Ammon's horn (tissue), 1 donor: ENCODE data around the gene DYNC2H1.
A peak's percentile ranks its signal among the peaks of the same experiment; 100 is the strongest.
"Not testable (repeated sequence)": the region's sequence is repeated elsewhere in the genome, so short reads cannot be mapped to it uniquely, and the experiment has no call there.

Experiments
- DNase-seq: peaks from one replicate; pipeline ENCODE4 v3.0.0-alpha.2; 2016; ENCODE audit warnings: low spot score

DYNC2H1 gene

GRCh38 chr11:103114836-103115235 is 5.6 kb downstream of the DYNC2H1 start:
- DNase-seq = no peak

DNA sequence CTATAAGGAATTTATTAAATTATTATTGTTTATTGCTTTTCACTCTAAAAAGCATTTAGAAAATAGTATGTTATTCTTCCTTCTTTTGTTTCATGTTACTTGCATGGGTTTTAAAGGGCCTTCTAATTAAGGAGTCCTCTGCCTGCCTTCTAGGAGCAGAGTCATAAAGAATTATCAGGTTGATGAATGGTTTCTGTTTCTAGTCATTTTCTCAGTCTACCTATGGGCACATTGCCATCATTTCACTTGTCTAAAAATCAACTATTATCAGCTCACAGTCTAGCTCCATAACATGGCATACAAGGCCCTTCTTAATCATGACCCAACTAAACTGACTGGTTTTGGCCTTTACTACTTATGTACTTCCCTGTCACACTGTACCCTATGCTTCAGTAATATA is 16.2 kb downstream of the DYNC2H1 start:
- DNase-seq = no peak

- not testable (repeated sequence) for DNase-seq
Measured at GRCh38 chr11:103141986-103142385, 32.8 kb downstream of the DYNC2H1 start.

DNA sequence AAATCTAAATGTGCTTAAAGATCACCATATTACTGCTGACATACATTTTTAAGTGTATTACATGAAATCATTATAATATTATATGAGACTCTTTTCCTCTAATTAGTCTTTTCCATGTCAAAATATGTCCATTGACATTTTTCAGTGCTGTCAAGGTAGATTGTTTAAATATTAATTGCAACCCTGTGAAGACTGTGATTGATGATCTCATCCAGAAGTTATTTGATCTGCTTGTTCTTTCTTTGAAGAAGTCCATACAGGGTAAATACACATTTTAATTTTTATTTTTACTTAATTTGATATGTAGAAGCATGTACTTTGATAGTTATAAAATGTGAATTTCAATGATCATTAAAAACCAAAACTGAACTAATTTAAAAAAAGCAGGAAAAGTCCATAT is 38.4 kb downstream of the DYNC2H1 start:
- DNase-seq = no peak

- no peak for DNase-seq
Measured at GRCh38 chr11:103157542-103157941, 48.3 kb downstream of the DYNC2H1 start.

GRCh38 chr11:103164093-103164796 is 55.0 kb downstream of the DYNC2H1 start:
- DNase-seq = no peak

- DNase-seq = no peak
Measured at GRCh38 chr11:103167166-103167565, 57.9 kb downstream of the DYNC2H1 start.

DNA sequence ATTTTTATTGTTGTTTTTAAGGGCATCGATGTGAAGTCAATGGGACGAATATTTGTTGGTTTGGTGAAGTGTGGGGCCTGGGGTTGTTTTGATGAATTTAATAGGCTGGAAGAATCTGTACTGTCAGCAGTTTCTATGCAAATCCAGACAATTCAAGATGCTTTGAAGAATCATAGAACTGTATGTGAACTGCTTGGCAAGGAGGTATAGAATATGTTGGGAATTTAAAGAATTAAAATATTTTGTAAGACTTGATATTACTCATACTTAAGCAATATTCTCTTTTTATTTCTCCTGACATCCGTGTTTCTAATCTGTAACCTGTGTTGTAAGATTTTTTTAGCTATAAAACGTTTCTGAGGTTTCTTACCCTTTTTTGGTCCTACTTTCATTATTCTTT is 61.6 kb downstream of the DYNC2H1 start:
- no peak for DNase-seq

DNA sequence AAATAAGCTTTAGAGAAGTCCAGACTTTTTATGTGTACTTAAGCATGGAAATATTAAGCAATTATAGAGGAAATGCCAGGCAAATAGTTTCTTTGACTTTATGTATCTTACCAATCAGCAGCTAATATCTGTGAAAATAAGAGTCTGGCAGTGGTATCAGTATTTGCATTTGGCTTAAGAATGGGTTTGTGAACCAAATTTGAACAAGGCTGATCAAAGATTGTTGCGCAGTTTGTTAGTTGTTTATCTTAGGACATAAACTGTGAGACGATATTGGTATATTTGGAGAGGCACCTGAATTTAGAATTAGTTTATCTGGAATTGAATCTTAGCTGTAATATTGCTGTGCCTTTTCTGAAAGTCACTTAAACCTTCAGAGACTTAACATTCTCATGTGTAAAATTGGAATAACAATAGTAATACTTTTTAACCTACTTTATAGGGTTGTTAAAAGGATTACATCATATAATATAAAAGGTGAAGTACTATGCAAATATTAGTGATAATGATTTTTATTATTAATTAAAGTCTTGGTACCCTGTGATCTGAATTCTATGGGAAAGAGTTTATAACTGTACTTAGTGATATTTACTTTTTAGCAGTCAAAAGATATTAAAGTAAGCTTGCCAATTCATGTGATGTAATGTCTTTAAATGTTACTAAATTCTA is 66.4 kb downstream of the DYNC2H1 start:
- no peak for DNase-seq

DNA sequence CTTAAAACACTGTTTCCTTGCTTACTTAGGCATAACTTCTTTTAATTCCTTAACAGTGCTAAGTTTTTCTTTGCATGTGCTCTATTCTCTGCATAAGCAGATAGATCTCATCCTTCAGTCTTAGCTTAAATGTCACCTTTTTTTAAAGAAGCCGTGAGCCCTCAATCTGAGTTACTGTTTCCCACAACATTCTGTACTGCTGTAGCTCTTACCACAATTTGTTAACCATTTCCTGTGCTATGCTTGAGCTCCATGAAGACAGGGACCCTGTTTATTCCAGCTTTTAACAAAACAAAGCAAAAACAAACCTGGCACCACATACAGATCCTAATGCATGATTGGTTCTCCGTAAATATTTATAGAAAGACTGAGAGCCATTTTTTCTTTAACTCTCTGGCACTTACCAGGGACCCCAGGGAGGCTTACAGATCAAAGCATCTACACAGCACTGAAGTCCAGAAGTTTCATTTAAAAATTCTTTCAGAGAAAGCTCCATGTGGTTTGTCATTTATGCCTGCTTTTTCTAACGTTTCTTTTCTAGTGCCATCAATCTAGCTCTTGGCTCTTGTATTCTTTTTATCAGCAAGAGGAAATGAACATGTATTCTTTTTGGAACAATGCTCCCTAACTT is 74.9 kb downstream of the DYNC2H1 start:
- no peak for DNase-seq

DNA sequence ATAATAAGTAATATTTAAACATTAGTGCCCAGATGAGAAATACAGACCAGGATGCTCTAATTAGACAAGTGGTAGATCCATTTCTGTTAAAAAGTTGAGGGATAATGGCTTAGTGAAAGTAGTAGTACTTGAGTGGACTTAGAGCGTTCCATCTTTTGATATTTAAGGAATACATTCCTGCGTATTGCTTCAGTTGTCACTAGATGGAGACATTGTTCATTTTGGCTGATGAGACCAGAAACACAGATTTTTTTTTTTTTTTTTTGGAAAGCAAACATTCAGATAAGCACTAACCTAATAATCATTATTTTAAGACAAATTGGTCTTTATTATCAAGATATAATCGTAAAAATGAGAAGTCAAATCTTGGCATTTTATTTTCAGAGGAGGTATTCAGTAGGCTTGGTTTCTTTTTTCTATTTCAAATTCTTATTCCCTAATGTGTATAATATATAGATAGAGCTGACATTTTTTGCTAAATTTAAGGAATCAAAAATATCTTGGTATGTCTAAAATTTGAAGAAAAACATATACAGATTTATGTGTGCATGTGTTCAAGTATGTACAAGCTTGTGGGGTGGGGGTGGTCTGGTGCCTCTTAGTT is 92.9 kb downstream of the DYNC2H1 start:
- DNase-seq = peak; percentile 31

DNA sequence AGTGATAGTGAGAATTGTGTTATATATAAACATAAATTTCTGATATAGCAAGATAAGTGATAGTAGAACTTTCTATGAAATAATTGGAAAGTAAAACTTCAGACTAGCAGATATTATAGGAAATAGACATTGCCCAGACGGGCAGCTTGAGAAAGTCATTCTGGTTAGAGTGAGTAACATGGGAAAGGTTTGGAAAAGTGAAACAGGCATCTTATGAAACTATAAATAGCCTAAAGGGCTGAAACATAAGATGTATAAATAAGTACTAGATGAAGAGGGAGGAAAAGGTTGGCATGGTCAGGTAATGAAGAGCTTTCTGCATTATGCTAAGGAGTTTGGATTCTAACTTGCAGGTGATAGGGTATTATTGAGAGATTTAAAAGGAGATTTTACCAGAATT is 101.3 kb downstream of the DYNC2H1 start:
- no peak for DNase-seq

GRCh38 chr11:103215812-103216211 is 106.6 kb downstream of the DYNC2H1 start:
- DNase-seq = no peak

DNA sequence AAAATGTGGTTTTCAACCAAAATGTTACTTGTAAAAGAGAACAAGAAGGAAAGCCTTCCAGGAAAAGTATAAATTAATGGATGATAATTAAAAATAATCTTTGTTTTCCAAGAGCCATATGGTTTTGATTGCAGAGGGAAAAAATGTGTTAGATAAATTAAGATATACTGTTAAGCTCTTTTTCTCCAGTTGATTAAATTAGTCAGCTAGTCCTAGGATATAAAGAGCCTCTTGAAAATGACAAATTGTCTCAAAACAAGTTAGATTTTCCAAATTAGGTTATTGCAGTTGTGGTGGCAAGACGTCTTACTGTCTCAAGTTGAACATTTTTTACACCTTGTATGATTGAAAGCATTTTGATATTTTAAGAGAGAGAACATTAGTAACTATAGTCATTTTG is 110.9 kb downstream of the DYNC2H1 start:
- DNase-seq = no peak

- DNase-seq = peak; percentile 2
Measured at GRCh38 chr11:103222806-103223205, 113.6 kb downstream of the DYNC2H1 start.

DNA sequence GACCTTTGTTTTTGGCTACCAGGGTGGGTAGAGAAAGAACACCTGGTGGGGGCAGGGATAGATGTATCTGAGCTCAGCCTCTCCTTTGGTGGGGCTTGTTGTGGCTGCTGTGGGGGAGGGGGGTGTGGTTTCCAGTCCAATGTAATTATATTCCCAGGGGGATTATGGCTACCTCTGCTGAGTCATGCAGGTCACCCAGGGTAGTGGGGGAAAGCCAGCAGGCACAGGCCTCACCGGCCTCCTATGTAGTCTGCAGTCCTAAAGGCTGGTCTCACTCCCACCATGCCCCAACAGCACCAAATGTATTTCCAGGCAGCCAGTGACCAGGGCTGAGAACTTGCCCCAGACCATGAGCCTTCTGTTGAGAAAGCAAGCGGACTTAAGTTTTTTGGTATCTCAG is 119.6 kb downstream of the DYNC2H1 start:
- no peak for DNase-seq

GRCh38 chr11:103234974-103235373 is 125.7 kb downstream of the DYNC2H1 start:
- DNase-seq = no peak

- no peak for DNase-seq
Measured at GRCh38 chr11:103241574-103241973, 132.3 kb downstream of the DYNC2H1 start.

DNA sequence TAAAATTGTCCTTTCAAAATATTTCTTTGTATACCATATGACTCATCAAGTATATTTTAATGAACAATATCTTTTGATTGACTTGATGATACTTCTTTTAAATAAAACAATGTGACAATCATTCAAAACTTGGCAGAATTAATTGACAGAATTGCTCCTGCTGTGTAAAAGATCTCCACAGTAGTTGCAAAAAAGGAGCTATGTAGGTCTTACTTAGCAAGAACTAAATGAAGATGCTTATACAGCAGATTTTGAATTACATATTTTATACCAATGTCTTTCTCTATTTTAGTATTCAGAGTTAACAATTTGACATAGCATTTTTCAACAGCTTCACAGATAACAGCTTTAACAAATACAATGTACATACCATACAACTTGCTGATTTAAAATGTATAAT is 144.9 kb downstream of the DYNC2H1 start:
- DNase-seq = no peak

- no peak for DNase-seq
Measured at GRCh38 chr11:103257360-103257759, 148.1 kb downstream of the DYNC2H1 start.

- DNase-seq = peak; percentile 58
Measured at GRCh38 chr11:103266167-103266831, 157.1 kb downstream of the DYNC2H1 start.

DNA sequence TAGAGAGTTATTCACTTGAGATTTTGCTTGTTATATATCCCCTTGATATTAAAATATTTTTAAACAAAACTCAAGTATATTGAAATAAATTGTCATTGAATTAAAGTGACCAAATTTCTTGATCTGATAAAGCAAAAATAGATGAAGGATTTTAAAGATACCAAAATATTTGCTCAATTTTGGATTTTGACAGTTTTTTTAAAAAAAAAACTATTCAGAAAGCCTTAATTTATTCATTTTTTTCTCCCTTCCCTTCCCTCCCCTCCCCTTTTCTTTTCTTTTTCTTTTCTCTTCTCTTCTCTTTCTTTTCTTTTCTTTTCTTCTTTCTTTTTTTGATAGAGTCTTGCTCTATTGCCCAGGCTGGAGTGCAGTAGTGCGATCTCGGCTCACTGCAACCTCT is 163.7 kb downstream of the DYNC2H1 start:
- no peak for DNase-seq
